Measurements from ENCODE around the gene DAAM2.

The DAAM2 gene

DNA sequence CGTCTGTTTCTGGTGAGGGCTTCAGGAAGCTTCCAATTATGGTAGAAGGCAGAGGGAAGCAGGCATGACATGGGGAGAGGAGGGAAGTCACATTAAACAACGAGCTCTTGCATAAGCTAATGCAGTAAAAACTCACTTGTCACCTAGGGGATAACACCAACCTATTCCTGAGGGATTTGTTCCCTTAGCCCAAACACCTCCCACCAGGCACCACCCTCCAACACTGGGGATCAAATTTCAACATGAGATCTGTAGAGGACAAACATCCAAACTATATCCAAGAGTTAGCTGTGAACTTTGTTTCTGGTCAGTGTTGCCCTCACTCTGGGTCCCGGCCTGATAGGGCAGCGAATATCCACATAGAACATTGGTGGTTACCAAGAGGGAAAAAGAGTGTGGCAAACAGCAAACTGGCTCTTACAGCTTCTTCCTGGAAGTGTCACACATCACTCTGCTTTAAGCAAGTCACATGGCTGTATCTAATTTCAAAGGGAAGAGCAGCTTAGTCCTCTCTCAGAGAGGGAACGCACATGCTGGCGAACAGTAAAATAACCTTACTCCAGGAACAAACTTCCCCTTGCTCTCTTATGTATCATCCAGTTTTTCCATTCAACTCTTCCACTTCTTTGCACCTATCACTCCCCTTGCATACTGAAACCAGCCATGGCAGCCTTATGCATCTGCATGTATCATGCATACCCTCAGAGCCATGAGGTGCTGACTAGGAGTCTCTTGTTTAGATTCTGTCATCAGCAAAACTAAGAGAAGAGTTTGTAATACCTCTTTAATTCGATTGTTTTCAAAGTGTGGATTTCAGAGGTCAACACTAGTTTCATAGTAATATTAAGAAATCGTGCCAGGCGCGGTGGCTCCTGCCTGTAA is 146.8 kb downstream of the DAAM2 start:
- Histone ChIP-seq H3K23ac (ENCODE audit: low read depth, low read length, poor library complexity) (no peak overlapping the region), H3K27ac (replicated peaks; ENCODE audit: low read length) (no peak overlapping the region), H3K9ac (ENCODE audit: low read depth, low read length, poor library complexity) (no peak overlapping the region), H3K27me3 (ENCODE audit: control insufficient read depth in 3 of 3, insufficient read depth in 3 of 3, low read depth in 1 of 3, low read length in 3 of 3) (peaks cover 0 to 30% (median 0%) of the 10 kb centered on the region in 3 experiments), H2BK12ac (ENCODE audit: low read length) (no peak overlapping the region), H3K4ac (ENCODE audit: low read length) (no peak overlapping the region), H3K36me3 (replicated peaks in 1 of 2; ENCODE audit: control insufficient read depth in 2 of 2, insufficient read depth in 2 of 2, low read length in 2 of 2) (no peaks in the 10 kb centered on the region), H3K79me1 (ENCODE audit: low read depth, low read length) (no peaks in the 10 kb centered on the region), H4K91ac (ENCODE audit: low read depth, low read length, poor library complexity) (no peak overlapping the region), H2BK5ac (ENCODE audit: low read length) (no peak overlapping the region), H3K18ac (ENCODE audit: low read length) (no peak overlapping the region), H3K4me1 (ENCODE audit: control insufficient read depth in 2 of 2, insufficient read depth in 1 of 2, low read depth in 1 of 2, low read length in 2 of 2) (peaks cover 4 to 7% of the 10 kb centered on the region in 2 donors), H3K4me2 (ENCODE audit: insufficient read depth, low read length, poor library complexity, severe bottlenecking) (no peak overlapping the region), H2BK15ac (ENCODE audit: low read length) (no peak overlapping the region), H2AFZ (ENCODE audit: low read length) (peak overlapping the region; percentile 43), H3K14ac (ENCODE audit: low read length) (no peak overlapping the region), H4K8ac (ENCODE audit: low read depth, low read length) (no peak overlapping the region), H3K4me3 (ENCODE audit: low read length in 2 of 2) (no peak overlapping the region), H2BK120ac (ENCODE audit: low read depth, low read length) (no peak overlapping the region), H3K9me3 (replicated peaks in 1 of 2; ENCODE audit: control insufficient read depth in 2 of 2, insufficient read depth in 1 of 2, low read depth in 1 of 2, low read length in 2 of 2) (no peaks in the 10 kb centered on the region), H2AK5ac (ENCODE audit: low read depth, low read length) (no peak overlapping the region)
- no peak for DNase-seq (ENCODE audit: low spot score)
- no CpG with 5 or more reads among the region's 10 CpGs for WGBS, 2 donors (ENCODE audit: extremely low coverage in 2 of 2, insufficient read length in 2 of 2, insufficient replicate concordance in 1 of 2)

DNA sequence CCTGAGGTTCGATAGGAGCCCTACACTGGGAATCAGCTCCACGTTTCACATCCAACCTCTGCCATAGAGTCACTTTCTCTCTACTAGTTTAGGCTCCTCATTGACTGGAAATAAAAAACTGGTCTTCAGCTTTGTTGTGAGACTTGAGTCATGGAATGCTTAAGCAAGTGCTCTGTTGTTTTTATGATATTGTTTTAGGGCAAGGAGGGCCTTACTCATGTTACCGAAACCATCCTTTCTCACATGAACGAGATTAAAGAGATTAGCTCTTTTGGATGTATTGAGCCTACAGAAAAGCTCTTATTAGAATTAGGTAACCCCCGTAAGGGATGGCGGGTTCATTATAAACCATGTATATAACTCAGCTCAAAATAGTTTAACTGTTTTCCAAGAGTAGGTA is 149.0 kb downstream of the DAAM2 start:
- Histone ChIP-seq H3K18ac (ENCODE audit: low read length) (no peak overlapping the region), H3K4me3 (ENCODE audit: low read length in 2 of 2) (no peak overlapping the region), H3K23ac (ENCODE audit: low read depth, low read length, poor library complexity) (no peak overlapping the region), H3K27me3 (ENCODE audit: control insufficient read depth in 3 of 3, insufficient read depth in 3 of 3, low read depth in 1 of 3, low read length in 3 of 3) (peaks cover 0 to 22% (median 0%) of the 10 kb centered on the region in 3 experiments), H3K4me1 (ENCODE audit: control insufficient read depth in 2 of 2, insufficient read depth in 1 of 2, low read depth in 1 of 2, low read length in 2 of 2) (peaks cover 4 to 7% of the 10 kb centered on the region in 2 donors), H2BK15ac (ENCODE audit: low read length) (no peak overlapping the region), H2AK5ac (ENCODE audit: low read depth, low read length) (no peak overlapping the region), H2BK5ac (ENCODE audit: low read length) (no peak overlapping the region), H2BK12ac (ENCODE audit: low read length) (no peak overlapping the region), H3K4ac (ENCODE audit: low read length) (no peak overlapping the region), H2AFZ (ENCODE audit: low read length) (no peak overlapping the region), H3K36me3 (replicated peaks in 1 of 2; ENCODE audit: control insufficient read depth in 2 of 2, insufficient read depth in 2 of 2, low read length in 2 of 2) (no peaks in the 10 kb centered on the region), H3K9me3 (replicated peaks in 1 of 2; ENCODE audit: control insufficient read depth in 2 of 2, insufficient read depth in 1 of 2, low read depth in 1 of 2, low read length in 2 of 2) (no peaks in the 10 kb centered on the region), H3K27ac (replicated peaks; ENCODE audit: low read length) (no peak overlapping the region), H3K79me1 (ENCODE audit: low read depth, low read length) (no peaks in the 10 kb centered on the region), H2BK120ac (ENCODE audit: low read depth, low read length) (no peak overlapping the region), H3K9ac (ENCODE audit: low read depth, low read length, poor library complexity) (no peak overlapping the region), H3K4me2 (ENCODE audit: insufficient read depth, low read length, poor library complexity, severe bottlenecking) (no peak overlapping the region), H3K14ac (ENCODE audit: low read length) (no peak overlapping the region), H4K91ac (ENCODE audit: low read depth, low read length, poor library complexity) (no peak overlapping the region), H4K8ac (ENCODE audit: low read depth, low read length) (no peak overlapping the region)
- no CpG with 5 or more reads among the region's 6 CpGs for WGBS, 2 donors (ENCODE audit: extremely low coverage in 2 of 2, insufficient read length in 2 of 2, insufficient replicate concordance in 1 of 2)
- DNase-seq (ENCODE audit: low spot score): no peak

DNA sequence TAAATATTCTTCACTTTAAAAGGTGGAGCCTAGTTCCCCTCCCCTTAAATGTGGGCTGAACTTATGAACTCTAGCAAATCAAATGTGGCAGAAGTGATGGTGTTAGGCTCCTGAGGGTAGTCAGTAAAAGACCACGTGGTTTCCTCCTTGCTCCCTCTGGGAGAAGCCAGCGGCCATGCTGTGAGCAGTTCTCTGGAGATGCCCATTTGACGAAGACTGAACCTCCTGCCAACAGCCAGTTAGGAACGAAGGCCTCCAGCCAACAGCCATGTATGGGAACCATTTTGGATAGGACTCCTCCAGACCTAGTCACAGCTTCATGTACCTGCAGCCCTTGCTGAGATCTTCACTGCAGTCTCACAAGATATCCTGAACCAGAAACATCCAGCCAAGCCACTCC is 149.6 kb downstream of the DAAM2 start:
- H3K4me2 ChIP-seq (ENCODE audit: insufficient read depth, low read length, poor library complexity, severe bottlenecking): no peak overlapping the region
- DNase-seq (ENCODE audit: low spot score): no peak
- no peak overlapping the region for H3K18ac ChIP-seq (ENCODE audit: low read length)
- no peak overlapping the region for H2AK5ac ChIP-seq (ENCODE audit: low read depth, low read length)
- no peak overlapping the region for H4K8ac ChIP-seq (ENCODE audit: low read depth, low read length)
- no peak overlapping the region for H3K9ac ChIP-seq (ENCODE audit: low read depth, low read length, poor library complexity)
- H3K4me3 ChIP-seq (ENCODE audit: low read length in 2 of 2): no peak overlapping the region
- H3K36me3 ChIP-seq (replicated peaks in 1 of 2; ENCODE audit: control insufficient read depth in 2 of 2, insufficient read depth in 2 of 2, low read length in 2 of 2): no peaks in the 10 kb centered on the region
- H2BK5ac ChIP-seq (ENCODE audit: low read length): no peak overlapping the region
- no peak overlapping the region for H2AFZ ChIP-seq (ENCODE audit: low read length)
- no CpG with 5 or more reads among the region's 4 CpGs for WGBS, 2 donors (ENCODE audit: extremely low coverage in 2 of 2, insufficient read length in 2 of 2, insufficient replicate concordance in 1 of 2)
- H2BK15ac ChIP-seq (ENCODE audit: low read length): no peak overlapping the region
- H3K4me1 ChIP-seq (ENCODE audit: control insufficient read depth in 2 of 2, insufficient read depth in 1 of 2, low read depth in 1 of 2, low read length in 2 of 2): peaks cover 4 to 7% of the 10 kb centered on the region in 2 donors
- H3K9me3 ChIP-seq (replicated peaks in 1 of 2; ENCODE audit: control insufficient read depth in 2 of 2, insufficient read depth in 1 of 2, low read depth in 1 of 2, low read length in 2 of 2): no peaks in the 10 kb centered on the region
- no peak overlapping the region for H3K14ac ChIP-seq (ENCODE audit: low read length)
- H2BK12ac ChIP-seq (ENCODE audit: low read length): no peak overlapping the region
- H3K79me1 ChIP-seq (ENCODE audit: low read depth, low read length): no peaks in the 10 kb centered on the region
- H2BK120ac ChIP-seq (ENCODE audit: low read depth, low read length): no peak overlapping the region
- H3K23ac ChIP-seq (ENCODE audit: low read depth, low read length, poor library complexity): no peak overlapping the region
- H3K27ac ChIP-seq (replicated peaks; ENCODE audit: low read length): no peak overlapping the region
- no peak overlapping the region for H4K91ac ChIP-seq (ENCODE audit: low read depth, low read length, poor library complexity)
- H3K27me3 ChIP-seq (ENCODE audit: control insufficient read depth in 3 of 3, insufficient read depth in 3 of 3, low read depth in 1 of 3, low read length in 3 of 3): peaks cover 0 to 17% (median 0%) of the 10 kb centered on the region in 3 experiments
- no peak overlapping the region for H3K4ac ChIP-seq (ENCODE audit: low read length)

DNA sequence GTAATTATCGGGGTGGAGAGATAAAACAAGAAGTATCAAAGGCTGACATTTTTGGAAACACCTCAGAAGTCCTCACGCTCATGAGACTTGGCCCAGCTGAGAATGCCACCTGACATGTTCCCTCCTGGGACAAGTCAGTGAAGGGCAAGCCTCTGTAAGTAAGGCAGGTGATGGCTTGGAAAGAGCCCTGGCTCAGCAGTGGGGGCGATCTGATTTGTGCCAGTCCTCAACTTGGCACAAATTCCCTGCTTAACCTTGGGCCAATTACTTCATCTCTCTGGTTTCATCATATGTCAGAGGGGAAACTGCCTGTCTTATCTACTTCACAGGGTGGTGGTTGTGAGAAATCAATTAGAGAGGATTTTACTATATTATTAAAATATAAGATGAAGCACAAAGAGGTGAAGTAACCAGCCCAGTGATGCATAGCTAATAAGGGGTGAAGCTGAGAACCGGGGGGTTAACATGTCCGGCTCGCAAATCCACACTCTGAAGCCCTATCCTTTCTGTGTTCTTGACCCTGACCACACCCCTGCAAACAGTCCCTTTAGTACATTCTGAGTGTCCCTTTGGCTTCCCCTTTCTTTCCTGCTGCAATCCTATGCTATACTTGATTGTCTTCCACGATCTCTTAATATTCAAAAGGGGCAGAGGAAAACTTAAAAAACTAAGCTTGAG is 150.9 kb downstream of the DAAM2 start:
- no CpG with 5 or more reads among the region's 7 CpGs for WGBS, 2 donors (ENCODE audit: extremely low coverage in 2 of 2, insufficient read length in 2 of 2, insufficient replicate concordance in 1 of 2)
- Histone ChIP-seq H4K8ac (ENCODE audit: low read depth, low read length) (no peak overlapping the region), H4K91ac (ENCODE audit: low read depth, low read length, poor library complexity) (no peak overlapping the region), H3K27ac (replicated peaks; ENCODE audit: low read length) (no peak overlapping the region), H3K4me3 (ENCODE audit: low read length in 2 of 2) (no peak overlapping the region), H3K4me2 (ENCODE audit: insufficient read depth, low read length, poor library complexity, severe bottlenecking) (no peak overlapping the region), H2BK5ac (ENCODE audit: low read length) (no peak overlapping the region), H3K9ac (ENCODE audit: low read depth, low read length, poor library complexity) (no peak overlapping the region), H3K79me1 (ENCODE audit: low read depth, low read length) (no peaks in the 10 kb centered on the region), H2BK120ac (ENCODE audit: low read depth, low read length) (no peak overlapping the region), H3K14ac (ENCODE audit: low read length) (no peak overlapping the region), H2BK15ac (ENCODE audit: low read length) (no peak overlapping the region), H3K4ac (ENCODE audit: low read length) (no peak overlapping the region), H3K36me3 (replicated peaks in 1 of 2; ENCODE audit: control insufficient read depth in 2 of 2, insufficient read depth in 2 of 2, low read length in 2 of 2) (no peaks in the 10 kb centered on the region), H3K18ac (ENCODE audit: low read length) (no peak overlapping the region), H2BK12ac (ENCODE audit: low read length) (no peak overlapping the region), H3K4me1 (ENCODE audit: control insufficient read depth in 2 of 2, insufficient read depth in 1 of 2, low read depth in 1 of 2, low read length in 2 of 2) (peaks cover 4 to 7% of the 10 kb centered on the region in 2 donors), H3K9me3 (replicated peaks in 1 of 2; ENCODE audit: control insufficient read depth in 2 of 2, insufficient read depth in 1 of 2, low read depth in 1 of 2, low read length in 2 of 2) (no peaks in the 10 kb centered on the region), H3K27me3 (ENCODE audit: control insufficient read depth in 3 of 3, insufficient read depth in 3 of 3, low read depth in 1 of 3, low read length in 3 of 3) (peaks cover 0 to 24% (median 0%) of the 10 kb centered on the region in 3 experiments), H2AFZ (ENCODE audit: low read length) (no peak overlapping the region), H2AK5ac (ENCODE audit: low read depth, low read length) (no peak overlapping the region), H3K23ac (ENCODE audit: low read depth, low read length, poor library complexity) (no peak overlapping the region)
- DNase-seq (ENCODE audit: low spot score): no peak

Data from neuronal stem cell (in vitro differentiated cells).